ENCODE results near the gene SPG7.

GRCh38 chr16:89596061-89596689 lies 88.0 kb downstream of the SPG7 start:
- TF ChIP-seq CTCF (IDR thresholded peaks at IDR 0.05) (no peak), POLR2A (IDR thresholded peaks at IDR 0.05) (no peak)

Measured in right lobe of liver (tissue), 4 donors.